PC-9 (cell line): ENCODE data around the gene PPFIBP1. TPM values are rescaled to one million over a fixed set of nuclear protein-coding genes. Genes with fewer than 3 reads are reported as not detected.
"Not testable (repeated sequence)": the region's sequence is repeated elsewhere in the genome, so short reads cannot be mapped to it uniquely, and the experiment has no call there.

Experiments
- BruUV-seq: library from RNA; stranded (reverse); fragments of 400-500 nt; replicated peaks from 2 replicates; lab custom pipeline; 2021; lab: Mats Ljungman, UMichigan
- CTCF ChIA-PET: fragments of 300-600 bp; sonication (Branson Sonifier 250); formaldehyde crosslinking; loops from one replicate; lab custom pipeline; 2022; ENCODE audit warnings: antibody characterized with exemption; lab: Charles Lee
- POLR2A ChIA-PET: fragments of 300-600 bp; sonication (Branson Sonifier 250); formaldehyde crosslinking; loops from one replicate; lab custom pipeline; 2022; ENCODE audit warnings: antibody characterized with exemption; ENCODE audit not compliant: unreplicated experiment; lab: Charles Lee
- DNase-seq, 2 experiments: peaks; one replicate each; pipeline versions ENCODE4 v3.0.0 to v3.0.0-alpha.2; 2015 to 2022; ENCODE audit warnings: mixed read lengths in 1 of 2
- H2AFZ ChIP-seq: fragments of 200-600 bp; sonication (generic); 2 replicates; pipeline ENCODE4 v1.8.1; 2017; ENCODE audit warnings: antibody characterized with exemption
- H3F3A ChIP-seq: fragments of 200-600 bp; sonication (generic); 2 replicates; pipeline ENCODE4 v1.8.1; 2017; ENCODE audit warnings: antibody characterized with exemption, mild to moderate bottlenecking, low read depth; ENCODE audit not compliant: insufficient read depth
- H3K27ac ChIP-seq: fragments of 200-600 bp; sonication (generic); 2 replicates; pipeline ENCODE4 v1.6.1; 2016; ENCODE audit warnings: mixed run types
- H3K27me3 ChIP-seq: fragments of 200-600 bp; sonication (generic); 2 replicates; pipeline ENCODE4 v1.6.1; 2016; ENCODE audit warnings: low read depth, mixed run types; ENCODE audit not compliant: insufficient read depth
- H3K36me3 ChIP-seq: fragments of 200-600 bp; sonication (generic); 2 replicates; pipeline ENCODE4 v1.6.1; 2016; ENCODE audit warnings: low read depth, mixed run types
- H3K4me1 ChIP-seq: fragments of 200-600 bp; sonication (generic); replicated peaks from 2 replicates; pipeline ENCODE4 v1.6.1; 2016; ENCODE audit warnings: mixed run types; ENCODE audit not compliant: insufficient read depth
- H3K4me2 ChIP-seq: fragments of 200-600 bp; sonication (generic); 2 replicates; pipeline ENCODE4 v1.6.1; 2017; ENCODE audit warnings: mixed run types
- H3K4me3 ChIP-seq: fragments of 200-600 bp; sonication (generic); 2 replicates; pipeline ENCODE4 v1.6.1; 2016; ENCODE audit warnings: mixed run types
- H3K79me2 ChIP-seq: fragments of 200-600 bp; sonication (generic); 2 replicates; pipeline ENCODE4 v1.6.1; 2017; ENCODE audit warnings: low read depth, mixed run types
- H3K9me2 ChIP-seq: fragments of 200-600 bp; sonication (generic); 2 replicates; pipeline ENCODE4 v1.8.1; 2017; ENCODE audit warnings: mild to moderate bottlenecking; ENCODE audit not compliant: insufficient read depth
- H3K9me3 ChIP-seq: fragments of 200-600 bp; sonication (generic); 2 replicates; pipeline ENCODE4 v1.8.1; 2016; ENCODE audit warnings: low read depth; ENCODE audit not compliant: insufficient read depth
- H4K20me1 ChIP-seq: fragments of 200-600 bp; sonication (generic); 2 replicates; pipeline ENCODE4 v1.8.1; 2017; ENCODE audit not compliant: insufficient read depth
- EZH2 ChIP-seq: fragments of 200-600 bp; sonication (generic); IDR thresholded peaks from 2 replicates; pipeline ENCODE4 v1.8.0; 2017; ENCODE audit warnings: antibody characterized with exemption, low read depth
- intact Hi-C: fragments of 100-400 bp; cut with micrococcal nuclease; formaldehyde crosslinking; loops from one replicate; pipeline ENCODE4 v1.10.0; 2022; ENCODE audit not compliant: unreplicated experiment
- total RNA-seq: library from RNA; stranded (reverse); gene quantifications from 2 replicates; pipeline ENCODE4 v1.2.3, GENCODE V29; 2021
- TF ChIP-seq, protein P1 (sequence below): fragments of 200-600 bp; sonication (generic); conservative IDR thresholded peaks from 2 replicates; pipeline ENCODE4 v1.6.1; 2017; ENCODE audit warnings: mixed run types, antibody characterized with exemption, mild to moderate bottlenecking, moderate library complexity

PPFIBP1 gene
- total RNA-seq, 1 experiment from 2014 or later, result 77.0 TPM

DNA sequence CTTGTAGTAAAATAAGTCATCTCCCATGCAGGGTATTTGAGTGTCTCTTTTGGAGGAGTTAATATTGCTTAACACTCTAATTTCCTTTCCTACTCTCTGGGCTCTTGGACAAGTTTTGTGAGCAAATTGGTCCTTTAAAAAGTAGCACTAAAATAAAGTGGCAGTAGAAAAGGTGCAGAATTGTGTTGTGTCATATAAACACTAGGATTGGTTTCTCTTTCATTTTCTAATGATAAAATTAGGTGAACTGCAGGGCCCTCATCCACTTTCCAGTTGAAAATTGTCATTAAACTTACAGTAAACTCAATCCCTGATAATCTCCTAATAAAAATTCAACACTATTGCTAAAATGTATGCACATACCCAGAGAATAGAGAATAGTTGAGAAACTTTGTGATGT, 129.7 kb downstream of the PPFIBP1 start:
- H3F3A ChIP-seq, result peaks cover 9% of the 10 kb centered on the region
- no peak overlapping the region for H2AFZ ChIP-seq
- no peaks in the 10 kb centered on the region for H3K36me3 ChIP-seq
- no peaks in the 10 kb centered on the region for H3K9me3 ChIP-seq
- H3K9me2 ChIP-seq, result no peaks in the 10 kb centered on the region
- BruUV-seq, result no TSS peak
- H3K79me2 ChIP-seq, result no peaks in the 10 kb centered on the region
- ChIA-PET POLR2A (no interaction called here), CTCF (no interaction called here)
- intact Hi-C loops, result loop anchor here (2.0 to 5.0 kb wide), 3 partner anchors 229 to 326 kb away; no protein-coding TSS in a partner anchor
- TF ChIP-seq, protein P1, sequence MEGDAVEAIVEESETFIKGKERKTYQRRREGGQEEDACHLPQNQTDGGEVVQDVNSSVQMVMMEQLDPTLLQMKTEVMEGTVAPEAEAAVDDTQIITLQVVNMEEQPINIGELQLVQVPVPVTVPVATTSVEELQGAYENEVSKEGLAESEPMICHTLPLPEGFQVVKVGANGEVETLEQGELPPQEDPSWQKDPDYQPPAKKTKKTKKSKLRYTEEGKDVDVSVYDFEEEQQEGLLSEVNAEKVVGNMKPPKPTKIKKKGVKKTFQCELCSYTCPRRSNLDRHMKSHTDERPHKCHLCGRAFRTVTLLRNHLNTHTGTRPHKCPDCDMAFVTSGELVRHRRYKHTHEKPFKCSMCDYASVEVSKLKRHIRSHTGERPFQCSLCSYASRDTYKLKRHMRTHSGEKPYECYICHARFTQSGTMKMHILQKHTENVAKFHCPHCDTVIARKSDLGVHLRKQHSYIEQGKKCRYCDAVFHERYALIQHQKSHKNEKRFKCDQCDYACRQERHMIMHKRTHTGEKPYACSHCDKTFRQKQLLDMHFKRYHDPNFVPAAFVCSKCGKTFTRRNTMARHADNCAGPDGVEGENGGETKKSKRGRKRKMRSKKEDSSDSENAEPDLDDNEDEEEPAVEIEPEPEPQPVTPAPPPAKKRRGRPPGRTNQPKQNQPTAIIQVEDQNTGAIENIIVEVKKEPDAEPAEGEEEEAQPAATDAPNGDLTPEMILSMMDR, result no peak
- no peak for TF ChIP-seq EZH2
- H3K27me3 ChIP-seq, result no peaks in the 10 kb centered on the region
- 0 out of 2 replicates have a peak, but pooled peaks cover 3% of the 10 kb centered on the region for H4K20me1 ChIP-seq
- no peak overlapping the region for H3K4me2 ChIP-seq
- no peaks in the 10 kb centered on the region for H3K4me1 ChIP-seq
- no peak for DNase-seq
- H3K4me3 ChIP-seq, result no peak overlapping the region
- no peak overlapping the region for H3K27ac ChIP-seq

DNA sequence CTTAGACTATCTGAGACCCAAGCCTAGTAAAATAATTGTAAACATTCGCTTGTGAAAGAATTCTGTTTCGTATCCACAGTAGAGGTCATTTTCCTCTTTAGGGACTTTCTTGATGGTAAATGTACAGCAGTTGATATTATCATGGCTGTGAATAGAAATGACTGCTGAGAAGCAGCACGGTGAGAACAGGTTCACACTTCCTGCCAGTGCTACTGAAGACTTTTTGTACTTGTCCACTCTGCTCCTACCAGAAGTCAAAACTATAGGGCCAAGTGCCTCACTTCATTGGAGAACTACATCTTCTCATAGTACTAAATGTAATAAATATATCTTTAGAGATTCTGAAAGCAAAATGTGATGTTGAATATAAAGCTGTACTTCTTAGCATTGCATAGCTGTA, 131.5 kb downstream of the PPFIBP1 start:
- H3K9me2 ChIP-seq, BruUV-seq, H3K4me3 ChIP-seq, H3K27ac ChIP-seq, H4K20me1 ChIP-seq, H3K36me3 ChIP-seq, H3K4me2 ChIP-seq, H3K4me1 ChIP-seq, intact Hi-C loops, DNase-seq, CTCF ChIA-PET, H3F3A ChIP-seq, H3K27me3 ChIP-seq, H2AFZ ChIP-seq, POLR2A ChIA-PET, H3K9me3 ChIP-seq, H3K79me2 ChIP-seq: not testable (repeated sequence)

DNA sequence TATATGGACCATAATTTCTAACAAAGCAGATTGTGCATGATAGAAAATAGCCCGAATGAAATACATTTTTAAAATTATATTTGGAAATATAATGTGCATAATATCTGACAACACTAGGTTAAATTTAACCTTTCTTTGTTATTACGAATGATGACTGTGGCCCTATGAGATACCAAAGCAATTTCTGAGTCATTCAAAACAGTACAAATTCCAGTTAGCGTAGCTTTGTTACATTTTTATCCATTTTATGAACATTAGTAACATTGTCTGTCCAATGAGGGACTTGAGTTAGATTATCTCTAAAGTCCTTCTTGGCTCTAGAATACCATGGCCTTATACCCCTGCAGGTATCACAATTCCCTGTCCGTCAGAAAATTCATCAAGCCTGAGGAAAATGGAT, 133.3 kb downstream of the PPFIBP1 start:
- H2AFZ ChIP-seq, result no peak overlapping the region
- no peak overlapping the region for H3K4me3 ChIP-seq
- DNase-seq, result no peak
- 0 out of 2 replicates have a peak, but pooled peaks cover 9% of the 10 kb centered on the region for H3K36me3 ChIP-seq
- no TSS peak for BruUV-seq
- H3K79me2 ChIP-seq, result no peaks in the 10 kb centered on the region
- no peak for TF ChIP-seq EZH2
- TF ChIP-seq, protein P1, result no peak
- H3K27me3 ChIP-seq, result no peaks in the 10 kb centered on the region
- intact Hi-C loops, result no loop called here
- no peak overlapping the region for H3K4me2 ChIP-seq
- POLR2A ChIA-PET, result no interaction called here
- no peaks in the 10 kb centered on the region for H3F3A ChIP-seq
- no peak overlapping the region for H3K27ac ChIP-seq
- no peaks in the 10 kb centered on the region for H3K4me1 ChIP-seq
- no peaks in the 10 kb centered on the region for H3K9me3 ChIP-seq
- no peaks in the 10 kb centered on the region for H3K9me2 ChIP-seq
- CTCF ChIA-PET, result no interaction called here
- no peaks in the 10 kb centered on the region for H4K20me1 ChIP-seq

DNA sequence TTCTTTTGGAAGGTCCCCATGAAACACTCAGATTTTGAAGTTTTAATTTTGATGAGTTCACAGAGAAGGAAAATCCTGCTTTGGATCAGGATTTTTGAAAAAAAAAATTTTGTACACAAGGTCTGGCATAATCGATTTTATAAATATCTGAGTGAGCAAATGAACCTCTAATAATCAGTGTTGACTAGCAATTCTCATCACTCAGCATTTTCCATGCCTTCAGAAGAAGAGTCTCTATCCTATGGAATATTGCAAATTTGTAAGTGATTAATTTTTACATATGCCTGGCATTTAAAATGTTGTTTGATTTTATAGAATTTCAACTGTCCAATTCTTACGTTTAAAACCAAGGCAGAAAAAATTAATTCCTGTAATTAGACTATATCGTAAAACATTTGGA, 141.7 kb downstream of the PPFIBP1 start:
- Histone ChIP-seq H3K79me2 (no peaks in the 10 kb centered on the region), H3K4me1 (no peaks in the 10 kb centered on the region), H4K20me1 (no peaks in the 10 kb centered on the region), H3K4me3 (no peak overlapping the region), H2AFZ (no peak overlapping the region), H3K4me2 (no peak overlapping the region), H3F3A (no peaks in the 10 kb centered on the region), H3K27me3 (no peaks in the 10 kb centered on the region), H3K36me3 (peaks cover 14% of the 10 kb centered on the region; the same call in 1 of the 2 replicates), H3K27ac (no peak overlapping the region), H3K9me3 (no peaks in the 10 kb centered on the region), H3K9me2 (no peaks in the 10 kb centered on the region)
- DNase-seq, result no peak
- TF ChIP-seq EZH2, result no peak
- TF ChIP-seq, protein P1, result no peak
- intact Hi-C loops, result no loop called here
- CTCF ChIA-PET, result no interaction called here
- POLR2A ChIA-PET, result no interaction called here
- BruUV-seq, result no TSS peak
